Panc1 (cell line): ENCODE results near the gene CISTR. TPM values are rescaled to one million over a fixed set of nuclear protein-coding genes. Genes with fewer than 3 reads are reported as not detected.
"Not testable (repeated sequence)": the region's sequence is repeated elsewhere in the genome, so short reads cannot be mapped to it uniquely, and the experiment has no call there.

Source experiments
- ATAC-seq: fragments of 200-7000 bp; cut with Tn5 transposase; 2 replicates; pipeline ENCODE4 v1.9.1; 2020; ENCODE audit warnings: mild to moderate bottlenecking, moderate library complexity
- BruUV-seq: library from RNA; stranded (reverse); fragments of 400-500 nt; replicated peaks from 2 replicates; lab custom pipeline; 2021; lab: Mats Ljungman, UMichigan
- CTCF ChIA-PET: fragments of 300-600 bp; sonication (Branson Sonifier 250); formaldehyde crosslinking; loops from one replicate; lab custom pipeline; 2022; ENCODE audit warnings: antibody characterized with exemption; lab: Charles Lee
- POLR2A ChIA-PET: fragments of 300-600 bp; sonication (Branson Sonifier 250); formaldehyde crosslinking; loops from one replicate; lab custom pipeline; 2022; ENCODE audit warnings: antibody characterized with exemption; lab: Charles Lee
- DNase-seq: peaks from one replicate; pipeline ENCODE4 v3.0.0-alpha.2; 2010; ENCODE audit warnings: low read depth, low spot score
- H3K27ac ChIP-seq: 2 replicates; pipeline ENCODE4 v1.5.1; 2011; ENCODE audit warnings: mild to moderate bottlenecking, low read length, inconsistent platforms
- H3K27me3 ChIP-seq: fragments of 200-500 bp; sonication (Bioruptor generic); 2 replicates; pipeline ENCODE4 v1.6.0; 2014; ENCODE audit warnings: low read length, inconsistent platforms; ENCODE audit not compliant: control insufficient read depth, insufficient read depth
- H3K36me3 ChIP-seq: fragments of 200-500 bp; sonication (Bioruptor generic); 2 replicates; pipeline ENCODE4 v1.5.1; 2014; ENCODE audit warnings: inconsistent platforms, mild to moderate bottlenecking, low read length, moderate library complexity; ENCODE audit not compliant: control insufficient read depth, insufficient read depth
- H3K4me1 ChIP-seq: 2 replicates; pipeline ENCODE4 v1.5.1; 2011; ENCODE audit warnings: inconsistent platforms, mild to moderate bottlenecking, low read length, moderate library complexity; ENCODE audit not compliant: control insufficient read depth, insufficient read depth
- H3K4me3 ChIP-seq, 2 experiments: 2 replicates each; pipeline ENCODE4 v1.5.1; 2011 to 2012; ENCODE audit warnings: low read depth in 2 of 2, low read length in 2 of 2, mild to moderate bottlenecking in 2 of 2, inconsistent platforms in 1 of 2, moderate library complexity in 1 of 2
- H3K9me3 ChIP-seq: fragments of 200-500 bp; sonication (Bioruptor generic); 2 replicates; pipeline ENCODE4 v1.5.1; 2014; ENCODE audit warnings: low read depth, mild to moderate bottlenecking, inconsistent platforms, low read length, moderate library complexity; ENCODE audit not compliant: control insufficient read depth, insufficient read depth
- POLR2AphosphoS5 ChIP-seq: IDR thresholded peaks from 2 replicates; pipeline ENCODE4 v1.6.1; 2012; ENCODE audit warnings: mild to moderate bottlenecking, low read depth, low read length, moderate library complexity
- REST ChIP-seq, 2 experiments: IDR thresholded peaks; 2 replicates each; pipeline ENCODE4 v1.6.1; 2011 to 2012; ENCODE audit warnings: low read depth in 2 of 2, control low read depth in 1 of 2, low read length in 1 of 2, mild to moderate bottlenecking in 1 of 2, moderate library complexity in 1 of 2; ENCODE audit not compliant: insufficient read depth in 1 of 2
- SIN3A ChIP-seq: IDR thresholded peaks from 2 replicates; pipeline ENCODE4 v1.6.1; 2012; ENCODE audit warnings: low read depth, mild to moderate bottlenecking, low read length, moderate library complexity, borderline replicate concordance; ENCODE audit not compliant: insufficient read depth
- TCF7L2 ChIP-seq: IDR thresholded peaks from 2 replicates; pipeline ENCODE4 v1.6.1; 2011; ENCODE audit warnings: mild to moderate bottlenecking, low read depth, low read length, inconsistent platforms
- in situ Hi-C: cut with HindIII; loops from 2 replicates; pipeline ENCODE4 v1.10.0; 2016; ENCODE audit warnings: low sequenced_read_pairs, low pct_unique_long_range_greater_than_20kb
- intact Hi-C: fragments of 100-400 bp; cut with micrococcal nuclease; formaldehyde crosslinking; loops from one replicate; pipeline ENCODE4 v1.10.0; 2022; ENCODE audit not compliant: unreplicated experiment
- total RNA-seq: library from RNA; stranded (reverse); gene quantifications from one replicate; pipeline ENCODE4 v1.2.1, GENCODE V29; 2021; ENCODE audit not compliant: unreplicated experiment
- TF ChIP-seq, protein P1 (sequence below): fragments of 450-650 bp; IDR thresholded peaks from 2 replicates; pipeline ENCODE4 v1.5.1; 2017; ENCODE audit warnings: mild to moderate bottlenecking

CISTR gene
- total RNA-seq, 1 experiment from 2014 or later, result not detected

DNA sequence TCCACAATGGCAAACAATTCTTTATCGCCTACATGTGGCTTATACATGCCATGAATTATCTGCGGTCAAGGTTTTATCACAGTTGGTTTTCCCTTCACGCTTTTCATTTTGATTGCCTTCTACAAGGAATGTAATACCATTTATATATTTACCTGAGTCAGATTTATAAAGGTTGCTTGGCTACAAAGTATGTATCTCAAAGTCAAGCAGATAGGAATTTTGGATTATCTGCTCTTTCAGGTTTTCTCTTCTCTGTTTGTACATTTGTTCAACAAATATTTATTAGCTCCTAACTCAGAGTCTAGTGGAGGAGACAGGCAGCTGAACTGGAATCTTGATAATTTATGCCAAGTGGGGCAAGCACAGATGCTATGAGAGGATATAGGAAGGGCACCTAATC is 28.5 kb upstream of the CISTR start:
- DNase-seq (no peak), ATAC-seq (no peak)
- ChIA-PET POLR2A (no interaction called here), CTCF (interaction anchor here (0.6 kb wide), 1 partner anchor 13 kb away, joined by 3 read pairs; no protein-coding TSS in a partner anchor)
- H3K4me1 ChIP-seq, result peaks cover 36% of the 10 kb centered on the region
- in situ Hi-C loops (no loop called here), intact Hi-C loops (no loop called here)
- no peaks in the 10 kb centered on the region for H3K36me3 ChIP-seq
- BruUV-seq, result no TSS peak
- peak overlapping the region; percentile 91 for H3K27ac ChIP-seq
- TF ChIP-seq, protein P1, sequence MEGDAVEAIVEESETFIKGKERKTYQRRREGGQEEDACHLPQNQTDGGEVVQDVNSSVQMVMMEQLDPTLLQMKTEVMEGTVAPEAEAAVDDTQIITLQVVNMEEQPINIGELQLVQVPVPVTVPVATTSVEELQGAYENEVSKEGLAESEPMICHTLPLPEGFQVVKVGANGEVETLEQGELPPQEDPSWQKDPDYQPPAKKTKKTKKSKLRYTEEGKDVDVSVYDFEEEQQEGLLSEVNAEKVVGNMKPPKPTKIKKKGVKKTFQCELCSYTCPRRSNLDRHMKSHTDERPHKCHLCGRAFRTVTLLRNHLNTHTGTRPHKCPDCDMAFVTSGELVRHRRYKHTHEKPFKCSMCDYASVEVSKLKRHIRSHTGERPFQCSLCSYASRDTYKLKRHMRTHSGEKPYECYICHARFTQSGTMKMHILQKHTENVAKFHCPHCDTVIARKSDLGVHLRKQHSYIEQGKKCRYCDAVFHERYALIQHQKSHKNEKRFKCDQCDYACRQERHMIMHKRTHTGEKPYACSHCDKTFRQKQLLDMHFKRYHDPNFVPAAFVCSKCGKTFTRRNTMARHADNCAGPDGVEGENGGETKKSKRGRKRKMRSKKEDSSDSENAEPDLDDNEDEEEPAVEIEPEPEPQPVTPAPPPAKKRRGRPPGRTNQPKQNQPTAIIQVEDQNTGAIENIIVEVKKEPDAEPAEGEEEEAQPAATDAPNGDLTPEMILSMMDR, result no peak
- TF ChIP-seq TCF7L2 (no peak), POLR2AphosphoS5 (no peak), REST (IDR thresholded peaks at IDR 0.05; ENCODE audit: insufficient read depth in 1 of 2, low read depth in 2 of 2, low read length in 1 of 2) (no peak), SIN3A (no peak)
- no peaks in the 10 kb centered on the region for H3K27me3 ChIP-seq
- no peak overlapping the region for H3K4me3 ChIP-seq
- no peaks in the 10 kb centered on the region for H3K9me3 ChIP-seq

DNA sequence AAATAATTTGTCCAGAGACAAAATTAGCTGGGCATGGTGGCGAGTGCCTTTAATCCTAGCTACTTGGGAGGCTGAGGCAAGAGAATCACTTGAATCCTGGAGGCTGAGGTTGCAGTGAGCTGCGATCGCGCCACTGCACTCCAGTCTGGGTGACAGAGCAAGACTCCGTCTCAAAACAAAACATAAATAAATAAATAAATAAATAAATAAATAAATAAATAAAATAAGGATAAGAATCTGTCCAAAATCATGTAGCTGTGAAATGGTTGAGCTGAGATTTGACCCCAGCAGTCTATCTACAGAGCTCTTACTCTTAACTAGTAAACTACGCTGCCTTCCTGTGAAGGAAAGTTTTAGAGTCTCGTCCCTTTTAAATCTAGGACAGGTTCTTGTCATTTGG is 27.9 kb upstream of the CISTR start:
- H3K36me3 ChIP-seq, in situ Hi-C loops, BruUV-seq, DNase-seq, ATAC-seq, intact Hi-C loops, H3K27me3 ChIP-seq, H3K4me3 ChIP-seq, H3K9me3 ChIP-seq: not testable (repeated sequence)
- POLR2A ChIA-PET, result interaction anchor here (0.5 kb wide), 1 partner anchor 192 kb away, joined by 3 read pairs; no protein-coding TSS in a partner anchor
- Histone ChIP-seq H3K27ac (peak overlapping the region; percentile 91), H3K4me1 (peaks cover 36% of the 10 kb centered on the region)
- CTCF ChIA-PET, result interaction anchor here (0.6 kb wide), 1 partner anchor 14 kb away, joined by 3 read pairs; no protein-coding TSS in a partner anchor

GRCh38 chr12:53777936-53778644 is 26.3 kb upstream of the CISTR start:
- POLR2A ChIA-PET, result no interaction called here
- DNase-seq, result no peak
- CTCF ChIA-PET, result interaction anchor here (0.6 kb wide), 1 partner anchor 22 kb away, joined by 7 read pairs; no protein-coding TSS in a partner anchor
- peak; percentile 61; the same call in 1 of the 2 replicates for ATAC-seq
- Histone ChIP-seq H3K27ac (peak overlapping the region; percentile 91), H3K27me3 (no peaks in the 10 kb centered on the region), H3K4me1 (peaks cover 36% of the 10 kb centered on the region), H3K4me3 (no peak overlapping the region), H3K36me3 (no peaks in the 10 kb centered on the region), H3K9me3 (no peaks in the 10 kb centered on the region)
- in situ Hi-C loops, result no loop called here
- no TSS peak for BruUV-seq
- TF ChIP-seq, protein P1, result no peak
- TF ChIP-seq TCF7L2 (no peak), REST (IDR thresholded peaks at IDR 0.05; ENCODE audit: insufficient read depth in 1 of 2, low read depth in 2 of 2, low read length in 1 of 2) (no peak), POLR2AphosphoS5 (no peak), SIN3A (no peak)
- intact Hi-C loops, result no loop called here
